Endothelial cell of umbilical vein (primary cell): Measurements from ENCODE around the gene SPATA6L. TPM values are rescaled to one million over a fixed set of nuclear protein-coding genes. Genes with fewer than 3 reads are reported as not detected.

Experiments used
- BruUV-seq: library from RNA; stranded (reverse); fragments of 400-500 nt; replicated peaks from 2 replicates; lab custom pipeline; 2021; lab: Mats Ljungman, UMichigan
- CTCF ChIA-PET: fragments of 300-600, 350-600 bp; sonication (Branson Sonifier 250); formaldehyde crosslinking; loops from one replicate; lab custom pipeline; 2021; ENCODE audit warnings: antibody characterized with exemption, inconsistent platforms; lab: Charles Lee
- POLR2A ChIA-PET: fragments of 300-600, 350-600 bp; sonication (Branson Sonifier 250); formaldehyde crosslinking; loops from one replicate; lab custom pipeline; 2021; ENCODE audit warnings: antibody characterized with exemption, inconsistent platforms; lab: Charles Lee
- DNase-seq: peaks from one replicate; pipeline ENCODE4 v3.0.0-alpha.2; 2011; ENCODE audit warnings: low read depth, low spot score
- FAIRE-seq: peaks from 2 replicates; lab custom pipeline; 2011; peaks lifted over from hg19 to GRCh38; lab: Jason Lieb, UNC
- H2AFZ ChIP-seq: 2 replicates; pipeline ENCODE4 v1.6.0; 2012; ENCODE audit warnings: low read depth, low read length, control low read depth, inconsistent platforms
- H3K27ac ChIP-seq: 2 replicates; pipeline ENCODE4 v1.5.1; 2011; ENCODE audit warnings: low read depth, mild to moderate bottlenecking, control low read depth, low read length, moderate library complexity; ENCODE audit not compliant: insufficient read depth
- H3K27me3 ChIP-seq, 2 experiments: 2 replicates each; pipeline versions ENCODE4 v1.6.0 to v1.6.1; 2011; ENCODE audit warnings: low read length in 2 of 2, mixed read lengths in 1 of 2; ENCODE audit not compliant: control insufficient read depth in 2 of 2, insufficient read depth in 2 of 2
- H3K36me3 ChIP-seq, 2 experiments: 2 replicates in 1 of 2; 3 replicates in 1 of 2; pipeline ENCODE4 v1.5.1; 2011; ENCODE audit warnings: low read length in 2 of 2, mild to moderate bottlenecking in 1 of 2, moderate library complexity in 1 of 2; ENCODE audit not compliant: control insufficient read depth in 2 of 2, insufficient read depth in 2 of 2; ENCODE audit errors: extremely low read depth in 1 of 2
- H3K4me1 ChIP-seq: 3 replicates; pipeline ENCODE4 v1.5.1; 2011; ENCODE audit warnings: mild to moderate bottlenecking, low read length; ENCODE audit not compliant: control insufficient read depth, insufficient read depth; ENCODE audit errors: extremely low read depth
- H3K4me2 ChIP-seq: 2 replicates; pipeline ENCODE4 v1.6.1; 2011; ENCODE audit warnings: low read length, control low read depth, mixed read lengths; ENCODE audit not compliant: insufficient read depth
- H3K4me3 ChIP-seq, 3 experiments: fragments of 200-600 bp in 1 of 3; sonication (generic), shearing (Covaris generic) in 1 of 3; replicated peaks in 1 of 3; 2 replicates each; pipeline ENCODE4 v1.5.1; 2011 to 2016; ENCODE audit warnings: control low read depth in 3 of 3, low read length in 3 of 3, mild to moderate bottlenecking in 2 of 3, inconsistent platforms in 1 of 3, low read depth in 1 of 3, moderate library complexity in 1 of 3; ENCODE audit not compliant: insufficient read depth in 1 of 3
- H3K79me2 ChIP-seq: 2 replicates; pipeline ENCODE4 v1.6.0; 2012; ENCODE audit warnings: low read length, inconsistent platforms; ENCODE audit not compliant: control insufficient read depth, insufficient read depth
- H3K9ac ChIP-seq: replicated peaks from 2 replicates; pipeline ENCODE3; 2011; ENCODE audit warnings: low read length, control low read depth; ENCODE audit not compliant: insufficient read depth; ENCODE audit errors: extremely low read depth
- H3K9me1 ChIP-seq: replicated peaks from 3 replicates; pipeline ENCODE4 v1.6.0; 2011; ENCODE audit warnings: mild to moderate bottlenecking, low read length; ENCODE audit not compliant: control insufficient read depth, insufficient read depth; ENCODE audit errors: extremely low read depth
- H3K9me3 ChIP-seq: replicated peaks from 2 replicates; pipeline ENCODE4 v1.5.1; 2012; ENCODE audit warnings: low read length, inconsistent platforms; ENCODE audit not compliant: control insufficient read depth, insufficient read depth
- H4K20me1 ChIP-seq: replicated peaks from 2 replicates; pipeline ENCODE3; 2011; ENCODE audit warnings: mild to moderate bottlenecking, low read length; ENCODE audit not compliant: control insufficient read depth, insufficient read depth; ENCODE audit errors: extremely low read depth
- EZH2 ChIP-seq: IDR thresholded peaks from 2 replicates; pipeline ENCODE4 v1.6.1; 2012; ENCODE audit warnings: borderline replicate concordance, low read depth, mild to moderate bottlenecking, moderate library complexity, low read length, inconsistent platforms; ENCODE audit not compliant: severe bottlenecking
- FOS ChIP-seq: IDR thresholded peaks from 2 replicates; pipeline ENCODE4 v1.6.1; 2011; ENCODE audit warnings: mild to moderate bottlenecking, low read length, moderate library complexity, borderline replicate concordance; ENCODE audit not compliant: insufficient read depth
- GATA2 ChIP-seq: IDR thresholded peaks from 2 replicates; pipeline ENCODE4 v1.7.0; 2011; ENCODE audit warnings: low read depth, mild to moderate bottlenecking, moderate library complexity, mixed read lengths, low read length; ENCODE audit not compliant: insufficient read length, insufficient read depth
- JUN ChIP-seq: IDR thresholded peaks from 2 replicates; pipeline ENCODE4 v1.6.1; 2011; ENCODE audit warnings: borderline replicate concordance, low read depth; ENCODE audit not compliant: insufficient read length, insufficient read depth
- MYC ChIP-seq: IDR thresholded peaks from one replicate; pipeline ENCODE4 v1.6.1; 2011; ENCODE audit warnings: mild to moderate bottlenecking, low read depth, low read length
- POLR2A ChIP-seq: IDR thresholded peaks from 2 replicates; pipeline ENCODE4 v1.6.1; 2012; ENCODE audit warnings: low read depth, mild to moderate bottlenecking, control low read depth, low read length
- POLR2AphosphoS5 ChIP-seq: IDR thresholded peaks from 2 replicates; pipeline ENCODE4 v1.6.1; 2012; ENCODE audit warnings: low read depth, mild to moderate bottlenecking, control low read depth, low read length, moderate library complexity; ENCODE audit not compliant: insufficient read depth
- dilution Hi-C: fragments of 300-500 bp; cut with MboI; formaldehyde crosslinking; loops from one replicate; pipeline ENCODE4 v1.15.0; 2019; ENCODE audit warnings: low sequenced_read_pairs; ENCODE audit not compliant: extremely low pct_ligation_motif_present
- intact Hi-C: fragments of 100-400 bp; cut with micrococcal nuclease; formaldehyde crosslinking; loops from one replicate; pipeline ENCODE4 v1.10.0; 2022
- polyA plus RNA-seq, 4 experiments: library from polyadenylated mRNA; depleted of rRNA in 3 of 4; stranded (reverse) in 3 of 4; unstranded in 1 of 4; fragments of >200 nt; gene quantifications; 2 replicates each; pipeline versions ENCODE4 v1.2.1 to v1.2.3, GENCODE V29; 2011 to 2012; ENCODE audit warnings: missing spikeins in 1 of 4
- total RNA-seq: library from RNA; stranded (reverse); gene quantifications from 2 replicates; pipeline ENCODE4 v1.2.3, GENCODE V29; 2021
- TF ChIP-seq, protein P1 (sequence below): IDR thresholded peaks from 2 replicates; pipeline ENCODE4 v1.6.1; 2011; ENCODE audit not compliant: insufficient read depth, insufficient read length
- TF ChIP-seq, protein P2 (sequence below), 2 donors: IDR thresholded peaks; 1 replicate in 1 of 2; 2 replicates in 1 of 2; pipeline ENCODE4 v1.5.1; 2011; ENCODE audit warnings: low read length in 2 of 2, mild to moderate bottlenecking in 2 of 2, moderate library complexity in 2 of 2, control low read depth in 1 of 2, inconsistent platforms in 1 of 2, low read depth in 1 of 2; ENCODE audit not compliant: insufficient read depth in 1 of 2; ENCODE audit errors: extremely low read depth in 1 of 2

Gene SPATA6L
- total and polyA plus RNA-seq, 2 donors (not counting 3 experiments of a cell fraction or from before 2014, with no cell fraction given) = 0.40 to 1.5 TPM

DNA sequence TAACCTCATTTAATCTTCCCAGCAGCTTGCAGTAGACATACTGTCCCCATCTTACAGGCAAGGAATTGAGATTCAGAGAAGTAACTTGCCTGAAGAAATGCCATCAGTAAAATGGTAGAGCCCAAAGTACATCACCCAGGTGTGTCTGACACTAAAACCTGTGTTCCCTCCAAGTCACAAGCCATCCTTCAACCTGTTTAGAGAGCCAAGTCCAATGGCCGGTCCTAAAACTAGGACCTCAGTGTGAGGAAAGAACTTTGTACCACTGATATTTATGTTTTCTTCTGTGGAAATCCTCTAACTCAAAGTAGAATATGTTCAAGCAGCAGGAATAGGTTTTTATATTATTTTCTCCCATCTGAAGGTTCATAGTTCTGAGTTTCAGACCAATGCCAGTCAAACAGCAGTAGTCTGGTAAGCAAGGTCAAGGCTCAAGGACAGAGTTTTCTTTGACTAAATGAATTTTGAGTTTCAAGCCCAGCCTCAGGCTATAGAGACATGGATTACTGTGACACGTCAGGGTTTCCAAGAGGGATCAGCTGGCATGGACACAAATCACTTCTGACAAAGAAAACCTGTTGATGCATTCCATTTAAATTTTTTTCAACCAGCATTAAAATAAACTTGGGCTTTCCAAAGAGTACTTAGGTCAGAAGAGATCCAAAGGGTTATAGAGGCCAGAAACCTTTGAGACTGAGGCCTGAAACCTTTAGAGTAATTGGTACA is 85.1 kb downstream of the SPATA6L start:
- no peak overlapping the region for H3K27ac ChIP-seq
- H4K20me1 ChIP-seq = no peaks in the 10 kb centered on the region
- H3K79me2 ChIP-seq = no peaks in the 10 kb centered on the region
- ChIA-PET CTCF (interaction anchor here (1.2 kb wide), 1 partner anchor 15 kb away, joined by 3 read pairs; no protein-coding TSS in a partner anchor), POLR2A (no interaction called here)
- H3K9me1 ChIP-seq = no peaks in the 10 kb centered on the region
- no peaks in the 10 kb centered on the region for H3K27me3 ChIP-seq
- H3K9me3 ChIP-seq = no peaks in the 10 kb centered on the region
- H3K4me3 ChIP-seq = no peak overlapping the region
- DNase-seq = no peak
- H2AFZ ChIP-seq = no peak overlapping the region
- no peak for FAIRE-seq
- peaks cover 3 to 6% of the 10 kb centered on the region in 2 experiments for H3K36me3 ChIP-seq
- H3K4me2 ChIP-seq = no peak overlapping the region
- TF ChIP-seq, protein P1, sequence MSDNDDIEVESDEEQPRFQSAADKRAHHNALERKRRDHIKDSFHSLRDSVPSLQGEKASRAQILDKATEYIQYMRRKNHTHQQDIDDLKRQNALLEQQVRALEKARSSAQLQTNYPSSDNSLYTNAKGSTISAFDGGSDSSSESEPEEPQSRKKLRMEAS = no peak
- no peak for TF ChIP-seq GATA2
- TF ChIP-seq FOS = no peak
- TF ChIP-seq POLR2A = no peak
- TF ChIP-seq, protein P2, sequence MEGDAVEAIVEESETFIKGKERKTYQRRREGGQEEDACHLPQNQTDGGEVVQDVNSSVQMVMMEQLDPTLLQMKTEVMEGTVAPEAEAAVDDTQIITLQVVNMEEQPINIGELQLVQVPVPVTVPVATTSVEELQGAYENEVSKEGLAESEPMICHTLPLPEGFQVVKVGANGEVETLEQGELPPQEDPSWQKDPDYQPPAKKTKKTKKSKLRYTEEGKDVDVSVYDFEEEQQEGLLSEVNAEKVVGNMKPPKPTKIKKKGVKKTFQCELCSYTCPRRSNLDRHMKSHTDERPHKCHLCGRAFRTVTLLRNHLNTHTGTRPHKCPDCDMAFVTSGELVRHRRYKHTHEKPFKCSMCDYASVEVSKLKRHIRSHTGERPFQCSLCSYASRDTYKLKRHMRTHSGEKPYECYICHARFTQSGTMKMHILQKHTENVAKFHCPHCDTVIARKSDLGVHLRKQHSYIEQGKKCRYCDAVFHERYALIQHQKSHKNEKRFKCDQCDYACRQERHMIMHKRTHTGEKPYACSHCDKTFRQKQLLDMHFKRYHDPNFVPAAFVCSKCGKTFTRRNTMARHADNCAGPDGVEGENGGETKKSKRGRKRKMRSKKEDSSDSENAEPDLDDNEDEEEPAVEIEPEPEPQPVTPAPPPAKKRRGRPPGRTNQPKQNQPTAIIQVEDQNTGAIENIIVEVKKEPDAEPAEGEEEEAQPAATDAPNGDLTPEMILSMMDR (IDR thresholded peaks at IDR 0.05; ENCODE audit: extremely low read depth in 1 of 2, insufficient read depth in 1 of 2, low read depth in 1 of 2, low read length in 2 of 2) = no peak
- TF ChIP-seq JUN = no peak
- TF ChIP-seq EZH2 = no peak
- no peak for TF ChIP-seq MYC
- TF ChIP-seq POLR2AphosphoS5 = no peak
- no TSS peak for BruUV-seq
- H3K9ac ChIP-seq = no peak overlapping the region
- no peaks in the 10 kb centered on the region for H3K4me1 ChIP-seq
- dilution Hi-C loops (no loop called here), intact Hi-C loops (no loop called here)
